GM19239 (cell line): ENCODE measurements around the gene PRDM16.

Experiments
- DNase-seq: peaks from one replicate; pipeline ENCODE4 v3.0.0; 2011; ENCODE audit warnings: low spot score; ENCODE audit not compliant: insufficient read length
- FAIRE-seq: peaks from 2 replicates; lab custom pipeline; 2011; peaks lifted over from hg19 to GRCh38; lab: Jason Lieb, UNC

Gene PRDM16

DNA sequence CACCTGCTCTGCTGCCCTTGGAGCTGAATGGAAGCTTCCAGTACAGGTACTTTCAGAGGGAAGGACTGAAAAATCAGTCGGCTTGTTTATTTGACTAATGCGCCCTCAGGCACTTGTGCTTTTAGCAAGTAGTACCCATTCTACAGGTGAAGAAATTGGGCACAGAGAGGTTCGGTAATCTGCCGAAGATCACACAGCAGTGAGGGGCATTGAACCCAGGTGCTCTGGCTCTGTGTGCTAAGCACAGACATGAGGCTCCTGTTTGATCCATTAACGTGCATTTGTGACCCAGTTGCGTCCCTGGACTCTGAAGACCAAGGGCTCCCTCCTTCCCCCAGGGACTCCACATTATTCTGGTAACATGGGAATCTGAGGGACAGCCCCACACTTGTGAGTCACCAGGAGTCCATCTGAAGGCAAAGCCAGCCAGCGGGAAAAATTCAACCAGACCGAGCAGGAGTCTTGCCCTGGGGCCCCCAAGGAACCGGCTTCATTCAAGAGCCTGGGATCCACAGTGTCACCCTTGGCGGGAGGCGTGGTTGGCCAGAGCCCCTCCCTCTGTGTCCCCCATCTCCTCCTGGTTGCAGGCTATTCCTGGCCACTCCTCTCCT lies 193.1 kb downstream of the PRDM16 start:
- FAIRE-seq (no peak), DNase-seq (no peak)

GRCh38 chr1:3262681-3263286 lies 193.8 kb downstream of the PRDM16 start:
- DNase-seq: no peak
- no peak for FAIRE-seq

DNA sequence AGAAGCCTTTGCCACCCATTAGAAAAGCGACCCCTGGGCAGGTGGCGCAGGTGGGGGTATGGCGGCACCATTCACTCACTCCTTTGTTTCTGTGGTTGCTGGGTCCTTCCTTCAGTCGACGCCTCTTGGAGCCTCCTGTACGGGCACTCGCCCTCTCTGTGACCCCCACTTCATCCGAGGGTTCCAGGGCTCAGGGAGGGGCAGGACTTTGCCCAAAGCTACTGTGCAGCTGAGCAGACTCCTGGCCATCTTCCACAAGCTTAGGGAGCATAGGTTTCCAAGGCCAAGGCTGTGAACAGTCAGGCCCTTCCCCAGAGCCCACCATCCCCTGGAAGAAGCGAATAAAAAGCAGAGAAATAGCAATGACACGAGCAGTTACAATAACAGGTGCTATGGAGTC lies 194.8 kb downstream of the PRDM16 start:
- DNase-seq (no peak), FAIRE-seq (no peak)

DNA sequence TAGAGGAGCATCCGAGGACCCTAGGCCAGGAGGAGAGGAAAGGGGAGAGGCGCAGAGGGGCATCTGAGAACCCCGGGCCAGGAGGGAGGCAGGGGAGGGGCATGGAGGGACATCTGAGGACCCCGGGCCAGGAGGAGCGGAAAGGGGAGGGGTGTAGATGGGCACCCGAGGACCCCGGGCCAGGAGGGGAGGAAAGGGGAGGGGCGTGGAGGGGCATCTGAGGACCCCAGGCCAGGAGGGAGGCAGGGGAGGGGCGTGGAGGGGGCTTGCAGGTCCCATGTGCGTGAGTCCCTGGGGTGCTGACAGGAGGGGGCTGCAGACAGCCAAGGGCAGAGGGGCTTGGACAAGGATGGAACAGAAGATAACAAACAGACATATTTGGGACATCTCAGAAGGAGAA lies 195.5 kb downstream of the PRDM16 start:
- FAIRE-seq: no peak

GRCh38 chr1:3265835-3266805 lies 197.1 kb downstream of the PRDM16 start:
- FAIRE-seq (no peak), DNase-seq (no peak)

More for the DNA sequence above, 195.5 kb downstream of the PRDM16 start:
- DNase-seq: no peak

DNA sequence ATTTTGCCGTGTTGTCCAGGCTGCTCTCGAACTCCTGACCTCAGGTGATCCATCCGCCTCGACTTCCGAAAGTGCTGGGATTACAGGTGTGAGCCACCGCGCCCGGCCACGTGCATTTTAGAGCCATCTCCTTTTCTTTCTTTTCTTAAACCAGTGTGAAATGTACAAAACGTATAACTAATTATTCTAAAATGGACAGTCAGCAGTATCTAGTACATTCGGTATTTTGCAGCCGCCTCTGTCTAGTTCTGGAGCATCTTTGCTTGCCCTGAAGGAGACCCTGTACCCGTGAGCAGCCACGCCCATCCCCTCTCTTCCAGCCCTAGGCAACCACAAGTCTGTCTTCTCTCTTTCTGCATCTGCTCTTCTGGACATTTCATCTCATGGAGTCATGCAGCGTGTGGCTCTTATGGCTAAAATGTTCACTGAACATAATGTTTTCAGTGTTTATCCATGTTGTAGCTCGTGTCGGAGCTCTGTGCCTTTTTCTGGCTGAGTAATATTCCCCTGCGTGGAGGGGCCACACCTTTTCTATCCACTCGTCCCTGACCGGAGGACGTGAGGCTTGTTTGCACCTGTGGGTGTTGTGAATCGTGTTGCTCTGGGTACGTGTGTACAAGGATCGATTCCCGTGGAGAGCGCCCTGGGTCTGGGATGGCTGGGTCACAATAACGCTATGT lies 198.0 kb downstream of the PRDM16 start:
- no peak for DNase-seq
- no peak for FAIRE-seq

DNA sequence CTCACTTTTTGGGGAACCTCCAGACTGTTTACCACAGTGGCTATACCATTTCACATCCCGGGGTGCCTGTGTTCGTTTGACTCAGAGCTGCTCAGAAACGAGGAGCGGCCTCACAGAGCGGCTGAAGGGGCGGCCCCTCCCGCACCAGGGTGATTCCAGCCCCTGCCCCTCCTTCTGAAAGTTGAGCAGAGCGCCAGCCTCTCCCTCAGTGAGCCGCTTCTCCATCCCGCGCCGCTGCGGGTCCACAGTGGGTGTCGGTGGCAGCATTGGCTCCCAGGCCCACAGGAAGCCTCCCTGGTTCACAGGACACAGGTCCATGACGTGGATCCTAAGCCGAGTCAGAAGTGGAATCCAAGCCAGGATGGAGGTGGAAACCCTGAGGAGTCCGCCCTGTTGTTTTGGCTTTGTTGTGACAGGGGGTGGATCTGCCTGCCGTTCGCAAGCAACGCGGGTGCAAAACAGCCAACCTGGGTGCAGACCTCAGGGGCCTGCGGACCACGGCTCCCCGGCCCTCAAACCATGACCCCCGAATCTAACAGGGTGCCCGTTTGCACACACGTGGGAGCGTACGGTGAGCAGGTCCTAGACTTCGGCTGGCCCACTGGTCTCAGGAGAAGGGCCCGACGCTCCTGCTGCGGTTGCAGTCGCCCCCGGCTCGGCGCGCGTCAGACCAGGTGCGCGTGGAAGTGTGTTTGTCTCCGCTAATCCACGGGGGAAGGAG lies 198.7 kb downstream of the PRDM16 start:
- DNase-seq (no peak), FAIRE-seq (no peak)

DNA sequence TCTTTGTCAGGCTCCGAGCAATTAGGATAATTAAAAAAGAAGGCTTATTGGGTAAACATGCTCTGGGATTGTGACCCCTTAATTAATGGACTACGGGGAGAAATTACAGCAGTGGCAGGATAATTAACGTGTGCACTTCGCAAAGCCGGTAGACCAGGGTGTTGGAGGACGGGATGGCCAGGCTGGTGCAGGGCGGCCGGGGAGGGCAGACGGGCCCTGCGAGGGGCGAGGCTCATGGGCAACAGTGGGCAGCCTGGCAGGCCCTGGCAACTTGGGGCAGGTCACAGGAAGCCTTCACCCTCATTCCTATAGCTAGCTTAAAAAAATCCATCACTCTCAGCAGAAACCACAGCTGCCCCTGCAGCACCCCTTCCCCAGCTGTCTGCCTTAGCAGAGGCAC lies 199.3 kb downstream of the PRDM16 start:
- no peak for DNase-seq
- FAIRE-seq: no peak

- FAIRE-seq (no peak), DNase-seq (no peak)
Observed at GRCh38 chr1:3270403-3271245, 201.6 kb downstream of the PRDM16 start.

DNA sequence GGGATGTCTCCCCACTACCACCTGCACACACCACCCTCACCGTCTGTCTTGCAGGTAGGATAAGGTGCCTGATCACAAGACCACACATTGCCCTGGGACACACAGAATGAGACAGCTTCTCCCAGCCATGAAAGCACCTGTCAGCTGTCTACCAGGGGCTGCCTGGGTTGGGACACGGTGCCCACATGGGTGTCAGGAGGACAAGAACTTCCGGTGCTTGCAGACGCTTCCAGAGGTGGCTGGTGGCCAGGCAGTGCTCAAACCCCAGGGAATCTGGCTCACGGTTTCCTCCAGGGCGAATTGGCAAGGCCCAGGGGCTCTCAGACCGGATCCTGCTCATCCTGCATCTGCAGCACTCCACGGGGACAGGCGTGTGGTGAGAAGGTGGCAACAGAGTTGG lies 202.9 kb downstream of the PRDM16 start:
- no peak for FAIRE-seq

GRCh38 chr1:3272321-3273045 lies 203.5 kb downstream of the PRDM16 start:
- DNase-seq (no peak), FAIRE-seq (no peak)

More for the DNA sequence above, 202.9 kb downstream of the PRDM16 start:
- DNase-seq: no peak

GRCh38 chr1:3273447-3273846 lies 204.4 kb downstream of the PRDM16 start:
- FAIRE-seq: no peak
- DNase-seq: no peak

GRCh38 chr1:3274972-3275371 lies 206.0 kb downstream of the PRDM16 start:
- FAIRE-seq (no peak), DNase-seq (no peak)

DNA sequence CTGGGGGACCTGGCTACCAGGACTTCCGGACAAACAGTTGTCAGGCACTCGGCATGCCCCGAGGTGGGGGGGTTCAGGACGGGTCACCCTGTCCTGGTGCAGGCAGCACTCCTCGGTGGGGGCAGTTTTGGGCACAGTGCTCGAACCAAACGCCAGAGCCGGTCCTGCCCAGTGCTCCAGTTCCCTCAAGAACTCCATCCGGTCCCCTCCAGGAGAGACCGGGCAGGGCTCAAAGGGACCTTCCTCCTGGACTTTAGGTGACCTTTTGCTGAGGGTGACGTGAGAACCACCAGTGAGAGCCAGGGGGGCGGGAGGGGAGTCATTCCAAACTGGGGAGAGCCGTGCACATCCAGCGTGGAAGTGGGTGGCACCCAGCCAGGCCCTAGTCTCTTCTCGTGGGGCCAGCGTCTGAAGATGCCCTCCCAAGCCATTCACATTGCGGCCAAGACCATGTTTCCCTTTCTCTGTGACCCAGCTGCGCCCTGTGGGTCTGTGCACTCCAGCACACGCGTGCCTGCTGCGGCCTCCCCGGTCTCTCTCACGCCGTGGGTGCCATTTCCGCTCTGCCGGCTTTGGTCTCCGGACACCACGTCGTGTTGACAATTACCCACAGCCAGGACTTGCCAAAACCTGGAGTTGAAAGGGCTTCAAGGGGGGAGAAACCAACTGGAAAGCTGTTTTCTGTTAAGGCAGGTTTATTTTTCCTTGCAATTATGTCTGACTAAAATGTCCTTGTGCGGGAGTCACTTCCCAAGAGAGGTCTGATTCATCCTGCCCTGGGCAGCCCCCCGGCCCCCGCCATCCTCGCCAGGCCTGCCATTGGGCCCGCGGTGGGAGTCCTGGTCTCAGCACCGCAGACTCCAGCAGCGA lies 206.7 kb downstream of the PRDM16 start:
- DNase-seq: no peak
- no peak for FAIRE-seq

DNA sequence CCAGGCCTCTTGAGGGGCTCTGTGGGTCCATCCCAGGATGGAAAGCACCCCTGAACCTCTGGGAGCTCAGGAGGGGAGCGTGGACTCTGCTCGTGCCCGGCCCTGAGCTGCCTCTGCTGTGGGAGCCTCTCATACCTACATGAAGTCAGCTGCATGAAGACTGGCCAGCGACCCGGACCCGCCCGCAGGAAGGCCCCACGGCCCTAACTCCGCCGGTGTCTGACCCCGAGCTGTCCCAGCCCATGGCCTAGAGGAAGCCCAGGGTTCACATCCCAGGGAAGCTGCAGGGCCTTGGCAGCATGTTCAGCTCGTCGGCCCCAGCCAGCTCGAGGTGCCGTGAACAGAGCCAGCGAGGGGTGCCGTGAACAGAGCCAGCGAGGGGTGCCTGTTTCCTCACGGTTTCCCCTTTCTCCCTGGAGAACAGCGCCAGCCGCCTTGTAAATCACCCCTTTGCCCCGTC lies 207.4 kb downstream of the PRDM16 start:
- FAIRE-seq: no peak

DNA sequence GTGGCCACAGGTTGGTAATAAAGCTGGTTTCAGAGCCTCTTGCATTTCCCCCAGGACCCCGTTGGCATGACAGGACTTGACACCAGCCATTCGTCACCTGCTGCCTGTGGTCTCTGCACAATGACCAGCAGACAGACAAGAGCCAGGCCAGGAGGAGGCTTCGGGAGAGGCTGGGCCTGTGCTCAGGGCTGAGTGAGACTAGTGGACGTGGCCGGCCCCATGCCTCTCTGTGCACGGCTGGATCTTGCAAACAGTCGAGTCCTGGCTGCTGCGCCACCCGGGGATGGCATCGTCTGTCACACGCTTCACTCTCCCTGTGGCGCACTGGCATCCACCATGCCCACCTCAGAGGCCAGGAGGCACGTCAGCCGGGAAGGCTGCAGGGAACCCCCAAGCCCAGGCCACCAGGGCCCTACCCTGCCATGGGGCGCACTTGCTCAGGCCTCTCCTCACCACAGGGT lies 208.0 kb downstream of the PRDM16 start:
- no peak for DNase-seq
- no peak for FAIRE-seq

More for the DNA sequence above, 207.4 kb downstream of the PRDM16 start:
- no peak for DNase-seq

DNA sequence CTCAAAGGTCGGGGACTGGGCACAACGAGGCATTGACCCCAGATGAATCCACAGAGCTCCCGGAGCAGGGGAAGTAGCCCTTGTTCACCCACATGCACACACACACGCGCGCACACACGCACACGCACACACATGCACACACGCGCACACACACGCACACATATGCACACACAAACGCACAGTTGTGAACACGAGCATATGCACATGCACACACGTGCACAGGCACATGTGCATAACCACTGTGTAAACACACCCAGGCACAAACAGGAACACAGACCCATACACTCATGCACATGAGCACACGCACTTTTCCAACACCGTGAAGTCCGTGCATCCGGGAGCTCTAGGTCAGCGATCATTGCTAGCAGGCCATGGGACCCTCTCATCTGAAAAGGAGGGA lies 208.6 kb downstream of the PRDM16 start:
- FAIRE-seq: no peak
- DNase-seq: no peak
